Thoracic aorta (tissue), 2 donors: ENCODE measurements around the gene AQP6. TPM values are rescaled to one million over a fixed set of nuclear protein-coding genes. Genes with fewer than 3 reads are reported as not detected.

ENCODE experiments used
- ATAC-seq: fragments of 150-250 bp; one replicate; pipeline ENCODE4 v1.8.0; 2017; ENCODE audit warnings: low read depth; ENCODE audit not compliant: insufficient number of reproducible peaks, low FRiP score
- DNase-seq: peaks from one replicate; pipeline ENCODE4 v3.0.0-alpha.2; 2020; ENCODE audit warnings: low spot score
- H3K27ac ChIP-seq, 2 donors: fragments of 200-600 bp; sonication (generic); 1 replicate in 1 of 2; 2 replicates in 1 of 2; pipeline ENCODE4 v1.5.1; 2016; ENCODE audit warnings: mild to moderate bottlenecking in 2 of 2, moderate library complexity in 2 of 2
- H3K27me3 ChIP-seq: fragments of 200-600 bp; sonication (generic); replicated peaks from 2 replicates; pipeline ENCODE4 v1.6.0; 2016; ENCODE audit warnings: mild to moderate bottlenecking; ENCODE audit not compliant: insufficient read depth
- H3K36me3 ChIP-seq: fragments of 200-600 bp; sonication (generic); one replicate; pipeline ENCODE4 v1.5.1; 2016
- H3K4me1 ChIP-seq, 2 donors: fragments of 200-600 bp; sonication (generic); 1 replicate in 1 of 2; 2 replicates in 1 of 2; pipeline versions ENCODE4 v1.5.1 to v1.6.0; 2016; ENCODE audit warnings: low read depth in 2 of 2, mild to moderate bottlenecking in 1 of 2; ENCODE audit not compliant: control insufficient read depth in 1 of 2
- H3K4me3 ChIP-seq: fragments of 200-600 bp; sonication (generic); 2 replicates; pipeline ENCODE4 v1.5.1; 2016; ENCODE audit warnings: mild to moderate bottlenecking
- H3K9me3 ChIP-seq: fragments of 200-600 bp; sonication (generic); 2 replicates; pipeline ENCODE4 v1.5.1; 2016
- total RNA-seq, 2 donors: library from RNA; depleted of rRNA; stranded (reverse); fragments of >200 nt; gene quantifications; one replicate each; pipeline versions ENCODE4 v1.1.0 to v1.2.3, GENCODE V29; 2016
- TF ChIP-seq, protein P1 (sequence below): fragments of 200-600 bp; sonication (generic); IDR thresholded peaks from one replicate; pipeline ENCODE4 v1.5.1; 2019; ENCODE audit warnings: antibody characterized with exemption

AQP6 gene
- total RNA-seq, 2 donors from 2014 or later: not detected

DNA sequence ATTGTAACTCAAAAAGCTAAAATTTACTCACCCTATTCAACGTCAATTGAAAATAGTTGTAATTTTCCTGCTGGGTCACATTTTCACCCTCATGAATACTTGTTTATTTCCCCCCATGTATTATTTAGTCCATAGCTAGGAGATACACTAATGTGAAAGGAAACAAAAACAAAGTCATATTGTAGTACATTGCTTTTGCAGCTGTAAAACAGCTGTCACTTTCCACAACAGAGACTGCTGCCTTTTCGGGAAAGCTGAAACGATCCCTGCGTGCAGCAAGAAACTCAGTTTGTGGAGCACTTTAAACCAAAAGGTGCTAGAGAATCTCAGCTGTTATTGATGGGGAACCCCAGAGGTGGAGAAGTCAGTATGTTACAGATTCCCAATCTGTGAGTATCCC, 48.3 kb downstream of the AQP6 start:
- TF ChIP-seq, protein P1, sequence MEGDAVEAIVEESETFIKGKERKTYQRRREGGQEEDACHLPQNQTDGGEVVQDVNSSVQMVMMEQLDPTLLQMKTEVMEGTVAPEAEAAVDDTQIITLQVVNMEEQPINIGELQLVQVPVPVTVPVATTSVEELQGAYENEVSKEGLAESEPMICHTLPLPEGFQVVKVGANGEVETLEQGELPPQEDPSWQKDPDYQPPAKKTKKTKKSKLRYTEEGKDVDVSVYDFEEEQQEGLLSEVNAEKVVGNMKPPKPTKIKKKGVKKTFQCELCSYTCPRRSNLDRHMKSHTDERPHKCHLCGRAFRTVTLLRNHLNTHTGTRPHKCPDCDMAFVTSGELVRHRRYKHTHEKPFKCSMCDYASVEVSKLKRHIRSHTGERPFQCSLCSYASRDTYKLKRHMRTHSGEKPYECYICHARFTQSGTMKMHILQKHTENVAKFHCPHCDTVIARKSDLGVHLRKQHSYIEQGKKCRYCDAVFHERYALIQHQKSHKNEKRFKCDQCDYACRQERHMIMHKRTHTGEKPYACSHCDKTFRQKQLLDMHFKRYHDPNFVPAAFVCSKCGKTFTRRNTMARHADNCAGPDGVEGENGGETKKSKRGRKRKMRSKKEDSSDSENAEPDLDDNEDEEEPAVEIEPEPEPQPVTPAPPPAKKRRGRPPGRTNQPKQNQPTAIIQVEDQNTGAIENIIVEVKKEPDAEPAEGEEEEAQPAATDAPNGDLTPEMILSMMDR: no peak
- ATAC-seq (no peak), DNase-seq (no peak)
- H3K9me3 ChIP-seq: no peaks in the 10 kb centered on the region
- H3K4me1 ChIP-seq: peaks cover 8 to 20% of the 10 kb centered on the region in 2 donors
- H3K4me3 ChIP-seq: no peak overlapping the region
- H3K27me3 ChIP-seq: no peaks in the 10 kb centered on the region
- H3K27ac ChIP-seq: no peak overlapping the region
- no peaks in the 10 kb centered on the region for H3K36me3 ChIP-seq

DNA sequence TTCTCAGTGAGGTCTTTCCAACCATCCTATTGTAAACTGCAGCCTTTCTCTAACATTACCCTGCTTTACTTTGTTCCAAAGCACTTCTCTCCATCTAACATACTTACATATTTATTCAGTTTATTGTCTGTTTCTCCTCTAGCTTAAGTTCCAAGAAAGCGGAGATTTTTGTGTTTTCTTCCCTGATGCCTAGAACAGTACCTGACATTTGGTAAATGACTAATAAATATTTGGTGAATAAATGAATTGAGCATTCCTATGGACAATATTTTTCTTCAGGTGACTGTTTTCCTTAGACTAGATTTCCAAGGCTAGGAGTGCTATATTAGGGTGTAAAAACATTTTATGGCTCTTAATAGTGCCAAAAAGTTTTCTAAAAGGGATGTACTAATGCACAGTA, 50.2 kb downstream of the AQP6 start:
- no peak for ATAC-seq

DNA sequence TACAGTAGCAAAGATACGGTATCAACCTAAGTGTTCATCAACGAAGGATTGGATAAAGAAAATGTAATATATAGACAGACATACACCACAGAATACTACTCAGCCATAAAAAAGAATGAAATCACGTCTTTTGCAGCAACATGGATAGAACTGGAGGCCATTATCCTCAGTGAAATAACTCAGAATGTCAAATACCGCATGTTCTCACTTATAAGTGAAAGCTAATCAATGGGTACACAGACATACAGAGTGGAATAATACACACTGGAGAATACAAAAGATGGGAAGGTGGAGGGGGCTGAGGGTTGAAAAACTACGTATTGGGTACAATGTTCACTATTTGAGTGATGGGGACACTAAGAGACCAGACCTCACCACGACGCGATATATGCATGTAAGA, 51.5 kb downstream of the AQP6 start:
- H3K36me3 ChIP-seq: no peaks in the 10 kb centered on the region
- no peaks in the 10 kb centered on the region for H3K9me3 ChIP-seq
- no peak overlapping the region for H3K27ac ChIP-seq
- H3K27me3 ChIP-seq: no peaks in the 10 kb centered on the region
- H3K4me1 ChIP-seq: peaks cover 8 to 9% of the 10 kb centered on the region in 2 donors
- TF ChIP-seq, protein P1: no peak
- DNase-seq: no peak
- ATAC-seq: no peak
- H3K4me3 ChIP-seq: no peak overlapping the region

More for the DNA sequence above, 50.2 kb downstream of the AQP6 start:
- DNase-seq: no peak
- Histone ChIP-seq H3K4me3 (no peak overlapping the region), H3K27ac (no peak overlapping the region), H3K36me3 (no peaks in the 10 kb centered on the region), H3K9me3 (no peaks in the 10 kb centered on the region), H3K27me3 (no peaks in the 10 kb centered on the region), H3K4me1 (peaks cover 8 to 9% of the 10 kb centered on the region in 2 donors)
- TF ChIP-seq, protein P1: no peak

DNA sequence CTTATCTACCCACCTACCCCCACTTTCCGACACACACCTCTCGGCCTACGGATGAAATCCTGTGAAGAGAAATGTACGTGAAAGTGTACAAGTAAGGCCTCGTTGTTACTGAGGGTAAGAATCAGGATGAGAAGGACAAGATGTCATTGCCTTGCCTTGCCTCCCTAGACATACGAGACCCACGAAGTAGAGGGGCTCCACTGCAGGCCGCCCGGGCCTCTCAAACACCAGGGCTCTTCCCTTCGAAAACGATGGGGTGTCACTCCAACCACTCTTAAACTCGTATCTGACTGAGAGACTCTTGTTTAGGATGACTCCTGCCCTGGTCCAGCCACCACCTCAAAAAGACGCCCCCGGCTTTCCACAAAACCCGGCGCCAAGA, 52.0 kb downstream of the AQP6 start:
- no peaks in the 10 kb centered on the region for H3K36me3 ChIP-seq
- H3K27me3 ChIP-seq: no peaks in the 10 kb centered on the region
- H3K9me3 ChIP-seq: no peaks in the 10 kb centered on the region
- H3K27ac ChIP-seq: no peak overlapping the region
- ATAC-seq (no peak), DNase-seq (no peak)
- TF ChIP-seq, protein P1: no peak
- H3K4me1 ChIP-seq: peaks cover 8 to 9% of the 10 kb centered on the region in 2 donors
- H3K4me3 ChIP-seq: peak overlapping the region; percentile 74

DNA sequence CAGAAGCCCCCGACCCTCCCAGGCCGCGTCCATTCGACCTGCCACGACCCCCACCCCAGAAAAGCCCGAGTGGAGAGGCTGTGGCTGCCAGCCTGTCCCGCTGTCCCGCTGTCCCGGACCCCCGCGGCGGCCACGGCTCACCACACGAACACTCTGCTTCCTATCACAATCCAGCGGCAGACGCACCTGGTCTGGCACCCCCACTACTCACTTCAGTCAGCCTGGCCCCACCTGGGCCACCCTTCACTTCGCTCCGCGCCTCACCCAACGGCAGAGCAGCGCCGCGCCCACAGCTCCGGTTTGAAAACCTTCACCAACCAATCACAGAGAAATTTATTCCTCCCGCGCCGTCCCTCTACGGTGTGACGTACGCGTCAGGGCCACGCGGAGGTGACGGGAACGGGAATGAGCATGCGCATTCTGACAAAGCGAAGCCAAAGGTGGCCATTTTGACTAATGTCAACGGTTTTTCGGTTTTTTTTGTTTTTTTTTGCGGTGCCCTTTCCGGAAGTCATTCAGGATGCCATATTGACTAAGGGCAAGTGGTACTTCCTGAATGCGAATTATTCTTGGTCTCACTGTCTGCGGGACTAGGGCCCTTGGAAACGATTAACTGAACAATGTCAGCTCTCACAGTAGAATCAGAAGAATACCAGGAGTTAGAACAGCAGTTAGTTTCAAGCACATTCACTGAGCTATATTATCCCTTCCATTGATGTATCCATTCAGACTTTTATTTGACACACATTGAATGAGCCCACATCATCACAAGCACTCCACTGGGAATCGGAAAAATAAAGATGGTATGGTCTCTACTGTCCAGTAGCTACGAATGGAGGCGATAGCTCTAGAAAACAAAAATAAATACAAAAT, 52.7 kb downstream of the AQP6 start, which contains the start of gene RACGAP1:
RACGAP1 (minus strand) TSS at position 308 of the 873 bp plus-strand sequence. CDS start 8,779 bp downstream, outside the sequence.
- Histone ChIP-seq H3K4me1 (peaks cover 8 to 9% of the 10 kb centered on the region in 2 donors), H3K27ac (no peak within 1 kb of the TSS), H3K27me3 (no peaks in the 10 kb centered on the region), H3K9me3 (no peaks in the 10 kb centered on the region), H3K36me3 (no peaks in the 10 kb centered on the region), H3K4me3 (peak within 1 kb of the TSS; percentile 74)
- peak; percentile 97 for ATAC-seq
- TF ChIP-seq, protein P1: no peak
- DNase-seq: peak; percentile 84
